Endodermal cell (in vitro differentiated cells): Measurements from ENCODE around the gene LIMK1. TPM values are rescaled to one million over a fixed set of nuclear protein-coding genes. Genes with fewer than 3 reads are reported as not detected.

Source experiments
- DNase-seq: peaks from one replicate; pipeline ENCODE4 v3.0.0-alpha.2; 2017
- H3K27ac ChIP-seq: 2 replicates; pipeline ENCODE4 v1.5.1; 2013; ENCODE audit warnings: mild to moderate bottlenecking, low read depth, low read length, moderate library complexity
- H3K27me3 ChIP-seq: 2 replicates; pipeline ENCODE4 v1.6.1; 2013; ENCODE audit warnings: mild to moderate bottlenecking, low read length, moderate library complexity; ENCODE audit not compliant: insufficient read depth, control insufficient read depth, poor library complexity, severe bottlenecking
- H3K36me3 ChIP-seq: 2 replicates; pipeline ENCODE4 v1.7.0; 2013; ENCODE audit warnings: mild to moderate bottlenecking, low read length, moderate library complexity; ENCODE audit not compliant: control insufficient read depth, insufficient read depth
- H3K4me1 ChIP-seq: one replicate; pipeline ENCODE4 v1.7.0; 2013; ENCODE audit warnings: low read length; ENCODE audit not compliant: control insufficient read depth, insufficient read depth
- H3K4me3 ChIP-seq: 2 replicates; pipeline ENCODE4 v1.5.1; 2013; ENCODE audit warnings: mild to moderate bottlenecking, low read length, moderate library complexity
- H3K9ac ChIP-seq: 2 replicates; pipeline ENCODE4 v1.6.1; 2013; ENCODE audit warnings: mild to moderate bottlenecking, low read length, moderate library complexity; ENCODE audit not compliant: poor library complexity, severe bottlenecking; ENCODE audit errors: extremely low read depth
- H3K9me3 ChIP-seq: 2 replicates; pipeline ENCODE4 v1.6.1; 2013; ENCODE audit warnings: mild to moderate bottlenecking, low read length, moderate library complexity; ENCODE audit not compliant: control insufficient read depth
- H3K27ac Mint-ChIP-seq: 2 replicates; pipeline ENCODE4 v1.8.0; 2020; ENCODE audit warnings: mixed read lengths
- H3K27me3 Mint-ChIP-seq: 2 replicates; pipeline ENCODE4 v1.8.0; 2021; ENCODE audit warnings: mild to moderate bottlenecking, mixed read lengths; ENCODE audit not compliant: insufficient read depth
- H3K36me3 Mint-ChIP-seq: 2 replicates; pipeline ENCODE4 v1.8.0; 2020; ENCODE audit warnings: low read depth, mixed read lengths
- H3K4me1 Mint-ChIP-seq: 2 replicates; pipeline ENCODE4 v1.8.0; 2020; ENCODE audit warnings: mixed read lengths
- H3K4me3 Mint-ChIP-seq: 2 replicates; pipeline ENCODE4 v1.8.0; 2020; ENCODE audit warnings: mild to moderate bottlenecking, moderate library complexity, mixed read lengths
- H3K9me3 Mint-ChIP-seq: 2 replicates; pipeline ENCODE4 v1.8.0; 2020; ENCODE audit warnings: mild to moderate bottlenecking, mixed read lengths
- WGBS, 2 experiments: methylation state at CpG; one replicate each; pipeline versions ENCODE4 v1.1.5 to v1.1.7; 2013; ENCODE audit warnings: missing lambda C conversion rate in 2 of 2, mixed read lengths in 1 of 2; ENCODE audit not compliant: insufficient coverage in 1 of 2, insufficient read length in 1 of 2; 5-methylcytosine and 5-hydroxymethylcytosine counted together
- total RNA-seq, 2 donors: library from RNA; stranded (reverse); fragmentation: NEBNext Ultra II Directional in 1 of 2; extraction: Animal tissue kit (Norgen Biotek cat#: 25700) in 1 of 2; gene quantifications; 2 replicates in 1 of 2; 3 replicates in 1 of 2; pipeline ENCODE4 v1.2.1, GENCODE V29; 2021
- TF ChIP-seq, protein P1 (sequence below): fragments of 200-600 bp; sonication (generic); conservative IDR thresholded peaks from 2 replicates; pipeline ENCODE4 v1.5.0; 2021; ENCODE audit warnings: antibody characterized with exemption, mild to moderate bottlenecking

Gene LIMK1
- total RNA-seq, 2 donors from 2014 or later: 83.9 TPM

DNA sequence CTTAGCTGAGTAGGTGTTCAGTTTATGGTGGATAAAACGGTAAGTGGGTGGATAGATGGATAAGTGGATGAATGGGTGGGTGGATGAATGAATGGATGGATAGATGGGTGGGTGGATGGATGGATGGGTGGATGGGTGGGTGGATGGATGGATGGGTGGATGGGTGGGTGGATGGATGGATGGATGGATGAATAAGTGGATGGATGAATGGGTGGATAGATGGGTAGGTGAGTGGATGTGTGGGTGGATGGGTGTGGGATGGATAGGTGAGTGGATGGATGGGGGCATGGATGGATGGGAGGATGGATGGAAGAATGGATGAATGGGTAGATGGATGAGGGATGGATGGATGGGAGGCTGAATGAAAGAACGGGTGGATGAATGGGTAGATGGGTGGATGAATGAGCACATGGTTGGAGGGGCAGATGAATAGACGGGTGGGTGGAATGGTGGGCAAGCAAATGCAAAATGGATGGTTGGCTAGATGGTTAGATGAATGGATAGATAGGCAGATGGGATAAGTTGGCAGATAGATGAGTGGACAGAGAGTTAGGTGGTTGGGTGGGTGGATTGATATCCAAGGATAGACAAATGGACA lies 29.9 kb upstream of the LIMK1 start:
- no peaks in the 10 kb centered on the region for H3K9me3 ChIP-seq
- peaks cover 5% of the 10 kb centered on the region for H3K27me3 ChIP-seq
- H3K27ac ChIP-seq: no peak overlapping the region
- Mint-ChIP-seq H3K9me3 (no peaks in the 10 kb centered on the region), H3K4me1 (peaks cover 9% of the 10 kb centered on the region), H3K4me3 (no peak overlapping the region), H3K27me3 (peaks cover 7% of the 10 kb centered on the region), H3K27ac (no peak overlapping the region), H3K36me3 (no peaks in the 10 kb centered on the region)
- no peaks in the 10 kb centered on the region for H3K36me3 ChIP-seq
- 91 to 92% methylated on average over 2 to 3 of the region's 3 CpGs for WGBS, 2 experiments
- H3K4me1 ChIP-seq: peaks cover 6% of the 10 kb centered on the region
- TF ChIP-seq, protein P1, sequence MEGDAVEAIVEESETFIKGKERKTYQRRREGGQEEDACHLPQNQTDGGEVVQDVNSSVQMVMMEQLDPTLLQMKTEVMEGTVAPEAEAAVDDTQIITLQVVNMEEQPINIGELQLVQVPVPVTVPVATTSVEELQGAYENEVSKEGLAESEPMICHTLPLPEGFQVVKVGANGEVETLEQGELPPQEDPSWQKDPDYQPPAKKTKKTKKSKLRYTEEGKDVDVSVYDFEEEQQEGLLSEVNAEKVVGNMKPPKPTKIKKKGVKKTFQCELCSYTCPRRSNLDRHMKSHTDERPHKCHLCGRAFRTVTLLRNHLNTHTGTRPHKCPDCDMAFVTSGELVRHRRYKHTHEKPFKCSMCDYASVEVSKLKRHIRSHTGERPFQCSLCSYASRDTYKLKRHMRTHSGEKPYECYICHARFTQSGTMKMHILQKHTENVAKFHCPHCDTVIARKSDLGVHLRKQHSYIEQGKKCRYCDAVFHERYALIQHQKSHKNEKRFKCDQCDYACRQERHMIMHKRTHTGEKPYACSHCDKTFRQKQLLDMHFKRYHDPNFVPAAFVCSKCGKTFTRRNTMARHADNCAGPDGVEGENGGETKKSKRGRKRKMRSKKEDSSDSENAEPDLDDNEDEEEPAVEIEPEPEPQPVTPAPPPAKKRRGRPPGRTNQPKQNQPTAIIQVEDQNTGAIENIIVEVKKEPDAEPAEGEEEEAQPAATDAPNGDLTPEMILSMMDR: no peak
- H3K4me3 ChIP-seq: no peak overlapping the region
- no peak overlapping the region for H3K9ac ChIP-seq
- no peak for DNase-seq

DNA sequence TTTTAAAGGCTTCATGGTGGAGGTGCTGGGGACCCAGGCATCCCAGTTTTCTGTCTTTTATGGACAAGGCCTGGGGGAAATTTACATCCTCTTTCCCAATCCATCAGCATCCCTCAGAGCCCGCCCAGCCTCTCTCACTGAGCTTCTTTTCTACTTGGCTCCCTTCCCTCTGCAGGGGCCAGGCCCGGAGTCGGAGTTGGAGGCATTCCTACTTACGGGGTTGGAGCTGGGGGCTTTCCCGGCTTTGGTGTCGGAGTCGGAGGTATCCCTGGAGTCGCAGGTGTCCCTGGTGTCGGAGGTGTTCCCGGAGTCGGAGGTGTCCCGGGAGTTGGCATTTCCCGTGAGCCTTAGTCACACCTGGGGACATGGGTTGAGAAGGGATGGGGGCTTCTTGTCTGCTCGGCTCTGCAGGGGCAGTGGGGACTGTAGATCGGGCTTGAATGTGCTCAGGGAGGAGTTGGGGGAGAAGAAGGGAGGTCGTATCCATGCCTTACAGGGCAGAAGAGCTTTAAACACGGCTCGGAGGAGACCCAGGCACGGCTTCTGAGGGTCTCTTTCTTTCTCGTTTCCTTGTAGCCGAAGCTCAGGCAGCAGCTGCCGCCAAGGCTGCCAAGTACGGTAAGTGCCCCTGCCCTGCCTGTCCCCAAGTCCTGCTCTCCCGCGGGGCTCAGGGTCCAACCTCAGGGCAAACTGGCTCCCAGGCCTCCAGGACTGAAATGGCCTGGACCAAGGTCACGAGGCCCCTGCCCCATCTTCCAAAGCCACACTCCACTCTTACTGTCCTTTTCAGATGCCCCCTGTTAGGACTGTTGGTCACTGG lies 27.3 kb upstream of the LIMK1 start:
- peaks cover 5% of the 10 kb centered on the region for H3K27me3 ChIP-seq
- H3K9me3 Mint-ChIP-seq: no peaks in the 10 kb centered on the region
- peaks cover 11% of the 10 kb centered on the region for H3K4me1 Mint-ChIP-seq
- H3K27me3 Mint-ChIP-seq: peaks cover 7% of the 10 kb centered on the region
- no peaks in the 10 kb centered on the region for H3K36me3 Mint-ChIP-seq
- no peak overlapping the region for H3K27ac ChIP-seq
- no peaks in the 10 kb centered on the region for H3K36me3 ChIP-seq
- H3K4me3 Mint-ChIP-seq: no peak overlapping the region
- H3K4me3 ChIP-seq: no peak overlapping the region
- no peak overlapping the region for H3K27ac Mint-ChIP-seq
- WGBS, 2 experiments: 89 to 90% methylated on average over 14 to 26 of the region's 26 CpGs
- H3K9ac ChIP-seq: no peak overlapping the region
- peaks cover 3% of the 10 kb centered on the region for H3K4me1 ChIP-seq
- TF ChIP-seq, protein P1: no peak
- no peaks in the 10 kb centered on the region for H3K9me3 ChIP-seq
- no peak for DNase-seq

DNA sequence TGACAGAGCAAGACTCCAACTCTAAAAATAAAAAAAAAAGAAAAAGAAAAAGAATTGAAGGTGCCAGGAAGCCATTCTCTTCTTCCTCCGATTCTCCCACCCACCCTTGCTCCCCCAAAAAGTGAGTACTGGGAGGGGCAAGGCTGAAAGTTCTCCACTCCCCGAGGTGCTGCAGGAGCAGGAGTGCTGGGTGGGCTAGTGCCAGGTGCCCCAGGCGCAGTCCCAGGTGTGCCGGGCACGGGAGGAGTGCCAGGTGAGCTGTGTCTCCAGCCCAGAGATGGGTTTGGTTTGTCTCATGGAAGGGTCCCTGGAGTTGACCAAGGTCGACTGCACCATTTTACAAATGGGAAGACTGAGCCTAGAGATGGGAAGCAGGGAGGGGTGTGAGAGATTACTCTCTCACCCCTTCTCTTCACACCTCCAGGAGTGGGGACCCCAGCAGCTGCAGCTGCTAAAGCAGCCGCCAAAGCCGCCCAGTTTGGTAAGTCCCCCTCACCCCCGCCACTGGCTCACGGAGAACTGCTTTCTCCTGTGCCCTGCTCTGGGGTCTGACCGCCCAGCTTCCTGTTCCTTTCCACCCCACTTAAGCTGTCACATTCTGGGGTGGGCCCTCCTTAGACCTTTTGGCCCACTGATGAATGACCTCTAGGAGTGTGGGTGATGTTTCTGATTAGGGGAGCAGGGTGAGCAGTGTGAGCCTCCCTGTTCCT lies 26.2 kb upstream of the LIMK1 start:
- H3K27me3 Mint-ChIP-seq: peaks cover 7% of the 10 kb centered on the region
- H3K4me3 Mint-ChIP-seq: no peak overlapping the region
- Histone ChIP-seq H3K36me3 (no peaks in the 10 kb centered on the region), H3K4me3 (no peak overlapping the region), H3K4me1 (no peaks in the 10 kb centered on the region), H3K27ac (no peak overlapping the region), H3K27me3 (peaks cover 5% of the 10 kb centered on the region), H3K9me3 (no peaks in the 10 kb centered on the region), H3K9ac (no peak overlapping the region)
- H3K9me3 Mint-ChIP-seq: no peaks in the 10 kb centered on the region
- TF ChIP-seq, protein P1: no peak
- no peak overlapping the region for H3K27ac Mint-ChIP-seq
- H3K36me3 Mint-ChIP-seq: no peaks in the 10 kb centered on the region
- H3K4me1 Mint-ChIP-seq: peaks cover 4% of the 10 kb centered on the region
- no peak for DNase-seq
- WGBS, 2 experiments: 94 to 100% methylated on average over 7 to 9 of the region's 11 CpGs
